Activated CD8-positive, alpha-beta memory T cell treated with anti-CD3 and anti-CD28 coated beads, Interleukin-2, amount 10 ng/mL, durations not matched to agents 7 days and 5 days (primary cell): Measurements from ENCODE around the gene KLHL36. TPM values are rescaled to one million over a fixed set of nuclear protein-coding genes. Genes with fewer than 3 reads are reported as not detected.

ENCODE experiments used
- ATAC-seq: fragments of 150-1000 bp; cut with Tn5 transposase; one replicate; pipeline ENCODE4 v1.10.0; 2021; ENCODE audit warnings: moderate library complexity
- CTCF ChIA-PET: fragments of 350-600 bp; sonication (Branson Sonifier 250); formaldehyde crosslinking; loops from one replicate; lab custom pipeline; 2021; ENCODE audit warnings: antibody characterized with exemption; lab: Charles Lee
- DNase-seq: peaks from one replicate; pipeline ENCODE4 v3.0.0-alpha.2; 2020
- H3K27ac Mint-ChIP-seq: one replicate; pipeline ENCODE4 v1.8.0; 2021; ENCODE audit warnings: mild to moderate bottlenecking, mixed read lengths
- H3K27me3 Mint-ChIP-seq: one replicate; pipeline ENCODE4 v1.8.0; 2021; ENCODE audit warnings: mixed read lengths
- H3K36me3 Mint-ChIP-seq: one replicate; pipeline ENCODE4 v1.8.0; 2021; ENCODE audit warnings: mild to moderate bottlenecking, mixed read lengths
- H3K4me1 Mint-ChIP-seq: one replicate; pipeline ENCODE4 v1.8.0; 2021; ENCODE audit warnings: mixed read lengths
- H3K4me3 Mint-ChIP-seq: one replicate; pipeline ENCODE4 v1.8.0; 2021; ENCODE audit warnings: mild to moderate bottlenecking, moderate library complexity, mixed read lengths
- H3K9me3 Mint-ChIP-seq: one replicate; pipeline ENCODE4 v1.8.0; 2022; ENCODE audit warnings: low read depth, mixed read lengths
- total RNA-seq, 2 experiments: library from RNA; stranded (reverse); gene quantifications; one replicate each; pipeline ENCODE4 v1.2.3, GENCODE V29; 2021

Gene KLHL36
- total RNA-seq, 2 experiments from 2014 or later: 38.5 to 44.9 TPM

- CTCF ChIA-PET: interaction anchor here (0.9 to 9.7 kb wide), 4 partner anchors 10 to 94 kb away, joined by 3 to 88 read pairs (median 32); no protein-coding TSS in a partner anchor
- Mint-ChIP-seq H3K4me1 (peaks cover 99% of the 10 kb centered on the region), H3K4me3 (peak overlapping the region; percentile 96), H3K27me3 (no peaks in the 10 kb centered on the region), H3K36me3 (peaks cover 93% of the 10 kb centered on the region), H3K9me3 (no peaks in the 10 kb centered on the region), H3K27ac (peak overlapping the region; percentile 91)
- no peak for DNase-seq
- ATAC-seq: no peak
These were observed 38.6 kb upstream of the KLHL36 start for GRCh38 chr16:84609563-84610177.

- peak overlapping the region; percentile 96 for H3K4me3 Mint-ChIP-seq
- peaks cover 94% of the 10 kb centered on the region for H3K36me3 Mint-ChIP-seq
- H3K4me1 Mint-ChIP-seq: peaks cover 98% of the 10 kb centered on the region
- no peaks in the 10 kb centered on the region for H3K27me3 Mint-ChIP-seq
- CTCF ChIA-PET: interaction anchor here (0.9 to 9.7 kb wide), 5 partner anchors 11 to 116 kb away, joined by 3 to 88 read pairs (median 3); no protein-coding TSS in a partner anchor
- no peaks in the 10 kb centered on the region for H3K9me3 Mint-ChIP-seq
- DNase-seq (no peak), ATAC-seq (no peak)
- peak overlapping the region; percentile 91 for H3K27ac Mint-ChIP-seq
These were observed 37.9 kb upstream of the KLHL36 start for GRCh38 chr16:84610376-84610775.

GRCh38 chr16:84611041-84611440 is 37.3 kb upstream of the KLHL36 start:
- Mint-ChIP-seq H3K4me3 (peak overlapping the region; percentile 96), H3K4me1 (peaks cover 92% of the 10 kb centered on the region), H3K36me3 (peaks cover 94% of the 10 kb centered on the region), H3K27ac (peak overlapping the region; percentile 91), H3K9me3 (no peaks in the 10 kb centered on the region), H3K27me3 (no peaks in the 10 kb centered on the region)
- no peak for ATAC-seq
- DNase-seq: no peak
- CTCF ChIA-PET: interaction anchor here (0.9 to 9.7 kb wide), 6 partner anchors 11 to 127 kb away, joined by 3 to 88 read pairs (median 3); partner anchors contain the start of gene MEAK7

- H3K36me3 Mint-ChIP-seq: peaks cover 91% of the 10 kb centered on the region
- no peaks in the 10 kb centered on the region for H3K27me3 Mint-ChIP-seq
These were observed 35.6 kb upstream of the KLHL36 start for GRCh38 chr16:84612686-84613085.

GRCh38 chr16:84613408-84614072 is 34.8 kb upstream of the KLHL36 start:
- CTCF ChIA-PET: interaction anchor here (1.0 to 9.7 kb wide), 8 partner anchors 14 to 125 kb away, joined by 3 to 88 read pairs (median 6); partner anchors contain the start of gene MEAK7
- Mint-ChIP-seq H3K27me3 (no peaks in the 10 kb centered on the region), H3K9me3 (no peaks in the 10 kb centered on the region), H3K4me1 (peaks cover 72% of the 10 kb centered on the region), H3K27ac (peak overlapping the region; percentile 91), H3K36me3 (peaks cover 84% of the 10 kb centered on the region), H3K4me3 (peak overlapping the region; percentile 96)
- DNase-seq (no peak), ATAC-seq (no peak)

More at GRCh38 chr16:84612686-84613085, 35.6 kb upstream of the KLHL36 start:
- CTCF ChIA-PET: interaction anchor here (1.0 to 9.7 kb wide), 6 partner anchors 13 to 126 kb away, joined by 3 to 88 read pairs (median 4); partner anchors contain the start of gene MEAK7
- Mint-ChIP-seq H3K4me3 (peak overlapping the region; percentile 96), H3K4me1 (peaks cover 78% of the 10 kb centered on the region), H3K9me3 (no peaks in the 10 kb centered on the region), H3K27ac (peak overlapping the region; percentile 91)
- no peak for ATAC-seq
- DNase-seq: no peak

- Mint-ChIP-seq H3K27ac (peak overlapping the region; percentile 91), H3K4me1 (peaks cover 71% of the 10 kb centered on the region), H3K27me3 (peaks cover 3% of the 10 kb centered on the region), H3K9me3 (no peaks in the 10 kb centered on the region), H3K36me3 (peaks cover 80% of the 10 kb centered on the region), H3K4me3 (peak overlapping the region; percentile 96)
- DNase-seq: no peak
- CTCF ChIA-PET: interaction anchor here (1.7 to 9.7 kb wide), 4 partner anchors 14 to 104 kb away, joined by 6 to 88 read pairs (median 16); no protein-coding TSS in a partner anchor
- no peak for ATAC-seq
These were observed 34.2 kb upstream of the KLHL36 start for GRCh38 chr16:84614073-84614459.

- Mint-ChIP-seq H3K27me3 (peaks cover 8% of the 10 kb centered on the region), H3K4me1 (peaks cover 66% of the 10 kb centered on the region), H3K36me3 (peaks cover 75% of the 10 kb centered on the region), H3K9me3 (no peaks in the 10 kb centered on the region), H3K4me3 (peak overlapping the region; percentile 96), H3K27ac (peak overlapping the region; percentile 91)
- DNase-seq: peak; percentile 51
- no peak for ATAC-seq
- CTCF ChIA-PET: interaction anchor here (1.7 to 9.7 kb wide), 5 partner anchors 15 to 108 kb away, joined by 6 to 88 read pairs (median 15); no protein-coding TSS in a partner anchor
These were observed 33.7 kb upstream of the KLHL36 start for GRCh38 chr16:84614623-84614967.

- H3K27ac Mint-ChIP-seq: peak overlapping the region; percentile 91
These were observed 33.1 kb upstream of the KLHL36 start for GRCh38 chr16:84614968-84615813.

GRCh38 chr16:84616515-84616914 is 31.8 kb upstream of the KLHL36 start:
- Mint-ChIP-seq H3K27ac (peak overlapping the region; percentile 87), H3K27me3 (peaks cover 13% of the 10 kb centered on the region), H3K36me3 (peaks cover 56% of the 10 kb centered on the region), H3K4me3 (peak overlapping the region; percentile 96), H3K9me3 (no peaks in the 10 kb centered on the region), H3K4me1 (peaks cover 46% of the 10 kb centered on the region)
- no peak for DNase-seq
- CTCF ChIA-PET: interaction anchor here (0.9 to 9.7 kb wide), 9 partner anchors 10 to 110 kb away, joined by 3 to 88 read pairs (median 9); no protein-coding TSS in a partner anchor
- ATAC-seq: no peak

More at GRCh38 chr16:84614968-84615813, 33.1 kb upstream of the KLHL36 start:
- Mint-ChIP-seq H3K4me3 (peak overlapping the region; percentile 96), H3K27me3 (peaks cover 13% of the 10 kb centered on the region), H3K9me3 (no peaks in the 10 kb centered on the region), H3K4me1 (peaks cover 60% of the 10 kb centered on the region), H3K36me3 (peaks cover 69% of the 10 kb centered on the region)
- DNase-seq (peak; percentile 43), ATAC-seq (no peak)
- CTCF ChIA-PET: interaction anchor here (1.1 to 9.7 kb wide), 8 partner anchors 10 to 109 kb away, joined by 3 to 88 read pairs (median 9); no protein-coding TSS in a partner anchor

GRCh38 chr16:84617041-84617790 is 31.1 kb upstream of the KLHL36 start:
- no peaks in the 10 kb centered on the region for H3K9me3 Mint-ChIP-seq
- peak overlapping the region; percentile 87 for H3K27ac Mint-ChIP-seq
- peak overlapping the region; percentile 96 for H3K4me3 Mint-ChIP-seq
- H3K4me1 Mint-ChIP-seq: peaks cover 44% of the 10 kb centered on the region
- H3K36me3 Mint-ChIP-seq: peaks cover 49% of the 10 kb centered on the region
- DNase-seq: peak; percentile 76
- CTCF ChIA-PET: interaction anchor here (0.9 to 9.7 kb wide), 9 partner anchors 10 to 111 kb away, joined by 3 to 88 read pairs (median 9); no protein-coding TSS in a partner anchor
- ATAC-seq: peak; percentile 28
- peaks cover 13% of the 10 kb centered on the region for H3K27me3 Mint-ChIP-seq

- CTCF ChIA-PET: interaction anchor here (0.9 to 9.7 kb wide), 7 partner anchors 18 to 341 kb away, joined by 3 to 88 read pairs (median 3); no protein-coding TSS in a partner anchor
- H3K4me3 Mint-ChIP-seq: peak within 1 kb of the TSS; percentile 96
- peak; percentile 86 for ATAC-seq
- H3K9me3 Mint-ChIP-seq: no peaks in the 10 kb centered on the region
- peak within 1 kb of the TSS; percentile 87 for H3K27ac Mint-ChIP-seq
- H3K36me3 Mint-ChIP-seq: peaks cover 44% of the 10 kb centered on the region
- peaks cover 41% of the 10 kb centered on the region for H3K4me1 Mint-ChIP-seq
- DNase-seq: peak; percentile 97
- peaks cover 13% of the 10 kb centered on the region for H3K27me3 Mint-ChIP-seq
These were observed 30.3 kb upstream of the KLHL36 start, which contains the start of gene COTL1 for GRCh38 chr16:84617791-84618580. Gene COTL1, minus strand, starts transcription at chr16:84618078. Its CDS starts 164 bp downstream, at chr16:84617914.
